NCI-H128 (cell line): Measurements from ENCODE around the gene DSG4.

ENCODE experiments used
- DNase-seq: peaks from one replicate; lab custom pipeline; 2025; ENCODE audit not compliant: unreplicated experiment; lab: John Stamatoyannopoulos, UW

DSG4 gene

DNA sequence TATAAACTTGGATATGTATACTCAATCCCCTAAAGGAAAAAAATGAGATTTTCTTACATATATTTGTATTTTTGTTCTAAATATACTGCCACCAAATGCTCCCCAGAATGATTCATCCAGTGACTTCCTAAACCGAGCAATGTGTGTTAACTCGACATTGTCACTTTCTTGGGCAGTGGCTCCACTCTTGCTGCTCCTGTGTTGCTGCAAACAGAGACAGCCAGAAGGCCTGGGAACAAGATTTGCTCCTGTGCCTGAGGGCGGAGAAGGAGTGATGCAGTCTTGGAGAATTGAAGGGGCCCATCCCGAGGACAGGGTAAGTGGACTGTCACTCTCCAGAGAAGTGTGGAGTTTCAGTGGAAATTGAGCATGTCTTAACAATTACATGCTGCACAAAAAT lies 32.7 kb downstream of the DSG4 start:
- no peak for DNase-seq

DNA sequence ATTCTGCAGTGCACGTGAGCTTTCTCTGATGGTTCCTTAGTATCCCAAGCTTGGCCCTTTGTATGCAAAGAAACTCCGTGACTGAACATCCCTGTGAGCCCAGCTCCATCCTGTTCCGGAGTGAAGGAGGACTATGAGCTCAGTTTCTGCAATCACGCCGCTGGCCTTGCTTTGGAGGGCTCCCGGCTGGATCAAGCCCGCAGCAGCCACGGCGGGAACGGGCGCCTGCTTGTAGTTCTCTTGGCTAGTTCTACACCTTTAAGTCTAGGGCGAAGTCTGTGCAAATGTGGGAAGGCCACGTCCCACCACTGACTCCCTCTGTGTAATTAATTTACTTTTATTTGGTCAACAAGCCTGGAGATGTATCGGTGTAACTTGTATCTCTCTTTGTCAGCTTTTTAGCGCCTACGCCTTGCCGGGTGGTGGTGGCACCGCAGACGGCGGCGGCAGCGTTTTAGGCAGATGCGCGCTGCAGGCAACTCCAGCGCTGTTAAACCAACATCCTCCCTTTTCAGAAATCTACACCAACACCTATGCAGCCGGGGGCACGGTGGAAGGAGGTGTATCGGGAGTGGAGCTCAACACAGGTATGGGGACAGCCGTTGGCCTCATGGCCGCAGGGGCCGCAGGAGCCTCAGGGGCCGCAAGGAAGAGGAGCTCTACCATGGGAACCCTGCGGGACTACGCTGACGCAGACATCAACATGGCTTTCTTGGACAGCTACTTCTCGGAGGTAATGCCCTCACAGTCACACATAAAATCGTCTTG lies 34.3 kb downstream of the DSG4 start:
- DNase-seq, result no peak

DNA sequence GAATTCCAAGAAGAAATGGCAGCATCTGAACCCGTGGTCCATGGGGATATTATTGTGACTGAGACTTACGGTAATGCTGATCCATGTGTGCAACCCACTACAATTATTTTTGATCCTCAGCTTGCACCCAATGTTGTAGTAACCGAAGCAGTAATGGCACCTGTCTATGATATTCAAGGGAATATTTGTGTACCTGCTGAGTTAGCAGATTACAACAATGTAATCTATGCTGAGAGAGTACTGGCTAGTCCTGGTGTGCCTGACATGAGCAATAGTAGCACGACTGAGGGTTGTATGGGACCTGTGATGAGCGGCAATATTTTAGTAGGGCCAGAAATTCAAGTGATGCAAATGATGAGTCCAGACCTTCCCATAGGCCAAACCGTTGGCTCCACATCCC lies 36.6 kb downstream of the DSG4 start:
- no peak for DNase-seq

DNA sequence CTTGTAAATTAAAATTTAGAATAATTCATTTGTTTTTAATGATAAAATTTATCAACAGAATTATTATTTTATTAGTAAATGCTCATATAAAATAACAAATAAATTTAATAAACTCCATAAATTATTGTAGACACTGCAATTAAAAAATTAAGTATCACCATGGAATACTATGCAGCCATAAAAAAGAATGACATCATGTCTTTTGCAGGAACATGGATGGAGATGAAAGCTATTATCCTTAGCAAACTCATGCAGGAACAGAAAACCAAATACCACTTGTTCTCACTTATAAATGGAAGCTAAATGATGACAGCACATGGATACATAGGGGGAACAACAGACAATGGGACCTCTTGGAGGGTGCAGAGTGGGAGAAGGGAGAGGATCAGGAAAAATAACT lies 41.3 kb downstream of the DSG4 start:
- DNase-seq, result no peak

DNA sequence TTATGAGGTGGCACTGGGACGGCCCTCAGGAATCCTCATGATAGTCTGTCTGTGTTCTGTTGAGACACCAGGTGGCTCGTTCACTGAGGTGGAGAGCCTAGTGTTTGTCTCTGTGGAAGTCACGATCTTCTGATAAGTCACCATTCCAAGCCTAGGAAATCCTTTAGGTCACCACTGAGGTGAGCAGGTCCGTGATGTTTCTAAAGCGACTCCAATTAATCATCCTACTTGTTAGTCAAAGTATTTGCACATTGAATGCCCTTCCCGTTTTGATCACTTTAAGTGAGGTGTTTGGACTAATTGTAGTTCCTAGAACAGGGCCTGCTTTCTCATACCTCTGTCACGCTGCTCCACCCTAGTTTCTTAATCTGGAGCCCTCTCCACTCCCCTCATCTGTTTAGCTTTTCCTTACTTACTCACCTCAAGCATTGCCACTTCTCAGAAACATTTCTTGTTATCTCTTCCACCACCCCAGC lies 42.9 kb downstream of the DSG4 start:
- no peak for DNase-seq

DNA sequence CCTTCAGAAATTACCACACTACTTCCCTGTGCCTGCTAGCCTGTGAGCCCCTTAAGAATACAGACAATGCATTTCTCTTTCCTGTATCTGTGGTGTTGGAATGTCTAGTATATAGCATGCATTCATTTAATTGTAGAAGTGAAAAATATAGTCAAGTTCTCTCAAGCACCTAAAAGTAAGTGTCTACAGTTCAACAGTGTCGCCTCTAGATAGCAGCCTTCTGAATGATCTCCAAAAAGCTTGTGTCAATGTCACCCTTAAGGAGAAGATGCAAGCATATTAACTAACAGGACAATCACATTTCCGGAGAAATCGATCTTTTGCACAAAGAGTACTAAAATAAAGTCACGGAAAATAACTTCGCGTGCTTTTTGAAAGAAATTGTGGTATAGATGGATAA lies 43.5 kb downstream of the DSG4 start:
- no peak for DNase-seq

DNA sequence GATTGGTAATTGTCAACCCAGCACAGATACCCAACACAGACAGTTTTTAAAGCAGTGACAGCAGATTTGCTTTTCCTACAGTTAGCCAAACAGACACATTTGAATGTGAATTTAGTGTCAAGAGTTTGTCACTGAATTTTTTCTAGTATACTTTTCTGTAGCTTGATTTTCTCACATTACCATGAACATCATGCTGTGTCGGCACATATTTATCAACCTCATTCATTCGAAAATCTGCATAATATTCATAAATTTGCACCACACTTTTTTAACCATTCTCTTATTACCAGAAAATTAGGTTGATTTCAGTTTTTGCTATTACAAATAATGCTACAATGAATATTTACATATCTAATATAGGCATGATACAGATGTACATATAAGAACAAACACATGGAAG lies 43.9 kb downstream of the DSG4 start:
- no peak for DNase-seq

DNA sequence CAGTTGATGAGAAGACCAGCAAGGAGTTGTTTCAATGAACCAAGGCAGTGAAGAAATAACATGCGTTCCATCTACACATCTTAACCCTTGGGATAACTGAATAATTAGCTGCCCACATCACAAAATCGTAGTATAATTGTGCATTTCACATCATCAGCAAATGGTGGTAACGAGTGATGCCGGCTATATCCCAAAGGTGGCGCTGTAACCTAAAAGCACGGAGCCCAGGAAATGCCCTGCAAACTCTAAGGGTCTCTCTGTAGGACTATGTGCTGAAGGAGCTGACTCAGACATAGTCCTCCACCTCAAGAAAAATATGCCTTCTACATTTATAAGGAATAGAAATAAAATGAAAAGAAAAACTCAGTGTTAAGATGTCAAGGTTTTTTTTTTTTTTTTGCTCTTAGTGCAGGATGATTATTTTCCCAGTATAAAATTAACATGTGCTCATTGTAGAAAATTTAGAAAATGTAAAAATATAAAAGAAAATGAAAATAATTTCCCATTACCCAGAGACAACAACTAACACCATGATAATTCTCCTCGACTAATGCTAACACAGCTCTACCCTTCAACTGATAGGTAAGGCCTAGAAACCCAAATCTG lies 47.9 kb downstream of the DSG4 start:
- DNase-seq, result peak; percentile 12

DNA sequence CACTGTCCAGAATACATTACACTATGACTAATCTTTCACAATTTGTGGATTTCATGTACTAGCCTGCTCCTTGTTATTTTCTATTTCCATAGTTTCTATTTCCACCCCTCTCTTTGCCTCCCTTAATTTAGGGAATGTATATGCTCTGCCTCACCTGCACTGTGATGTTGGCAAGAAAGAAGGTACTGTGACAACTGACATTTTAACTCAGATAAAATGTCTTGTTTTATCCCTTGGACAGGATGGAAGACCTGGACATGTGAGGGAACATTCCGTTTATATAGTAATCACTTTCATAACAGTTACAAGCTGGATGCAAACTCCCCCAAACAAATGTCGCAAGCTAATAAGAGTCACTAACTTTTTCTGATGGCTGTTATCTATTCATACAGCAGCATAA lies 49.4 kb downstream of the DSG4 start:
- DNase-seq, result no peak

DNA sequence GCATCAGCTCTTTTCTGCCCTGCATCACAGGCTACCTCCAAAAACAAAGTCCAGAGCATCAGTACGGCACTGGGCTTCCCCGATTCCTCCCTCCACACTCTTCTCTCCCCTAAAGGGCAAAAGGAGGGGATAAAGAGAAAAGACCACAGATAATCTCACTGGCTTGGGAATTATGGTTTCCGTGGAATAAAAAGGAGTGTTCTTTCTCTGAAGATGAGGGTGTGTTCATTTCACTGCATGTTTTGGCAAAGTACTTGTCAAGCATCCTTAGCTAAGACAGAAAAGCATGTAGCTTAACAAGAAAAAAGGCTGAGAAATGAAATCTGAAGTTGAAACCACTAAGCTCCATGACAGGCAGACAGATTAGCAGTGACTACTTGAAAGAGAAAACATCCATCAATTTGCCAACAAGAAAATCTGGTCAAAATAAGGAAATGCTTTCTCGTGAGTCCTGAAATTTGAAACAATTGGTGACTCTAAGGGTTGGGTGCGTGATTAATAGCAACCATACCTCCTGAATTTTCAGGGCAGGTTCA lies 50.4 kb downstream of the DSG4 start:
- DNase-seq, result no peak

DNA sequence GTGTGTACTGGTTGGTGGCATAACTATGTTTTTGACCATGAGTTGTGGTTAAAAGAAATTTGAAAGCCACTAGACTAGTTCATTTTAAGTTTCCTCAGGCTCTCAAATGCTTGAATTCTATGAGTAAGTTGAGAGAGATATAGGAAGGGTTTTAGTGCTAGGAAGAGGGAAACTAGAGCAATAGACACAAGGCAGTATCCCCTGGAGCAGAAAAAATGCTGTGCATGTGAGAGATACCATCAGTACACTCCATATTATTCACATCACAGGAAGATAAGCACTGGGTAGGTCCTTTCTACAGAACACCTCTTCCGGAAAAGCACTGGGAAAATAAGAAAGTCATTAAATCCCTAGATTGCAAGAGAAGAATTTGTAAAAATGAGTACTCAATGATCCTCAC lies 51.6 kb downstream of the DSG4 start:
- DNase-seq, result no peak

DNA sequence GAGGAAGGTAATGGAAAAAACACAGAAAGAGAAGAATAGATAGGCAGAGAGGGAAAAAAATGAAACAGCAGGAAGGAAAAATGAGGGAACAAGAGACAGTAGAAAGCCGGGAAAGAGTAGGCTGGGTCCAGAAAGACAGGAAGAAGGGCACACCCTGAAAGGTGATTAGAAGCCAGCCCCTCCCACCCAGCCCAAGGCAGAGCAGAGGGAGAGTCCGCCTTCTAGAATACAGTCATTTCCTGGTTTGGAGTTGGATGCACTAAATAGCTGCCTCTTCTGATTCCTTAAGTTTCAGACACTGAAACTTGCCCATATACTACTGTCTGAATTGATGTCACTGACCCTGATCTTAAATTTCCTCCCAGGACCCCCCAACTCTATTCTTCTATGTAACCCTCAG lies 53.0 kb downstream of the DSG4 start:
- DNase-seq, result no peak

DNA sequence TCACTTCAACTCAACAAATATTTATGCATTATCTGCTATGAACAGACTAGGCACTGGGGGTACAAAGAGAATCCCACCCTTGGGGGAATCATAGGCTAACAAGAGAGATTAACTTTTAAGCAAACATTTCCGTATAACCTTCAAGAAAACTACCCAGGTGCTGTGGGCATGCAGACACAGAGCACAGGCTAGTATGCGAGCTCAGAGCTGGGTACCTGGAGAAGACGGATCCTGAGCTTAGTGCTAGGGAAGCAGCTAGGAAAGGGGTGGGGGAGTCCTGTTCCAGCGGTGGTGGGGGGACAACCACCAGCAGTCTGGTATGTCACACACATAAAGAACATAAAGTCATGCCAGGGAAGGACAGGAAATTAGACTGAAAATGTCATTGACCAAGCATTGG lies 53.5 kb downstream of the DSG4 start:
- DNase-seq, result no peak

DNA sequence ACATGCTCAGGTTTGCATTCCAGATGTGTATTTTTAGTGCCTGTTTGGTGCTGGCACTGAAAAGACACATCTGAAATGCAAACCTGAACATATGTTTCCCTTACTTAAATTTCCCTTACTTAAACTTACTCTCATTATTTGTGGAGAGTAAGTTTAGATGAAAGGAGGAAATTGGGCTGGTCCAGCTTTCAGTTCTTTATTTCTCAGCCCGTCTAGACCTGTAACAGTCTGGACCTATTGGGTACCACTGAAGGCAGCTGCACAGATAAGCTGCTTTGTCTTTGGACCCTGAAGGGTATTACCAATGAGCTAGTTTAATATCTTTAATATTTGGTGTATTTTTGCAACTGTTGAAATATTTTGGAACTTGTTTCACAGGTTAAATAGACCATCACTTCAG lies 54.0 kb downstream of the DSG4 start:
- no peak for DNase-seq

DNA sequence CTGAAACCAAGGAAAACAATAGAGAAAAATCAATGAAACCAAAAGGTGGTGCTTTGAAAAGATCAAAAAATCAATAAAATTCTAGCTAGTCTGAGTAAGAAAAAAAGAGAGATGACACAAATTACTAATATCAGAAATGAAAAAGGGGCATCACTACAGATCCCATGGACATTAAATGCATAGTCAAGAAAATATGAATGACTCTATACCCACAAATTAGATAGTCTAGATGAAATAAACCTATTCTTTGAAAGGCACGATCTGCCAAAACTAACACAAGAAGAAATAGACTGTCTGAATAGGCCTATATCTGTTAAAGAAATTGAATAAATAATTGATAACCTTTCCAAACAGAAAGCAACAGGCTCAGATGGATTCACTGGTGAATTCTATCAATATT lies 55.7 kb downstream of the DSG4 start:
- DNase-seq, result no peak

DNA sequence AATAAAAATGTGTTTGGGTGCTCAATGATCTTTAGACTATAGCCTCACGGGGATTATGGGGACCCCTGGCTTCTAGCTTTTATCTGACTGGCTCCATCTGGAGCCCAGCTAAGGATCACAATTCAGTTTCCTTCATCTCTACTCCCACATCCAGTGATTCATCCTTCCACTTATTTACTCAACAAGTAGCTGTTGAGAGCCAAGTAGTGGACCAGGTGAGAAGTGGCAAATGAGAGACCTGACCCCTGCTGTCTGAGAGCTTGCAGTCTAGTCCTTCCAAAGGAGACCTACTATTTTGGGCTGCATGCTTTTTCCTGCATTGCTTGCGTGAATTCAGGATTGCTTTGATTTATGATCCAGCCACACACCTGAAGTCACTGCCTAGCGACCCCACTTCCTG lies 60.2 kb downstream of the DSG4 start:
- DNase-seq, result no peak

DNA sequence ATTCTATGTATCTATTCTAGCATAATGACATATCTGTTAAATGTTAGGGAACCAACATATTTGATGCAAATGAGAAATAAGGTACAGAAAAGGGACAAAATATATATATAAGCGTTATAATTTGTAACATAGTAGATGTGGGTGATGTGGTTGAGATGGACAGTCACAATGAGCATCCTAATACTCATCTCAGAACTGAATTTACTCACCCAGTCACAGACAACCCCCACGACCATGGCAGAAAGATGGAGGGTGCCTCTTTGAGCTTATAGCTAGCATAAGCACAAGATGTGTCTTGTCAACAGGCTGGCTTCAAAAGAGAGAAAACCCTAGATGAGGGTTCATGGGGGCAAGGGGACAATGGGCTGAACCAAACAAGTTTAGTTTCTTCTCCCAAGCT lies 61.8 kb downstream of the DSG4 start:
- DNase-seq, result no peak

DNA sequence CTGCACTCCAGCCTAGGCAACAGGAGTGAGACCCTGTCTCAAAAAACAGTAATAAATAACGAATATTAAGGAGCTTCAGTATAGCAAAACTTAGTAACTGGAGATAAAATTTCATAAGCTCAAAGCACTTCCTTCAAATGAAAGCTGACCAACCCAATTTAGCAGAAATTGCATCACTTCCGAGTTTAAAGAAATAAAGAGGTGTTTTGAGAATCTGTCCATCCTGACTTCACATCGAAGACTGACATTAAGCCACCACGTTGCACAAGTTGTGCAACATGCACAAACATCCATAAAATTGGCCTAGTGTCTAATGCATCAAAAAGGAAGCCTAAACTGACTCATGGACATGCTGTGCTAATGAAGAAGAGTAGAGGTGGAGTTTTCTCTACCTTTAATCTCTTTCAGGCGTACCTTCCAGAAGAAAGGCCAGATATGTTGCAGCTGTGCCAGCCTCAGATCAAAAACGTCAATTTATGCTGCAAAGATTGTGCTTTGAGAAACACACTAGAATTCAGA lies 63.3 kb downstream of the DSG4 start:
- no peak for DNase-seq

DNA sequence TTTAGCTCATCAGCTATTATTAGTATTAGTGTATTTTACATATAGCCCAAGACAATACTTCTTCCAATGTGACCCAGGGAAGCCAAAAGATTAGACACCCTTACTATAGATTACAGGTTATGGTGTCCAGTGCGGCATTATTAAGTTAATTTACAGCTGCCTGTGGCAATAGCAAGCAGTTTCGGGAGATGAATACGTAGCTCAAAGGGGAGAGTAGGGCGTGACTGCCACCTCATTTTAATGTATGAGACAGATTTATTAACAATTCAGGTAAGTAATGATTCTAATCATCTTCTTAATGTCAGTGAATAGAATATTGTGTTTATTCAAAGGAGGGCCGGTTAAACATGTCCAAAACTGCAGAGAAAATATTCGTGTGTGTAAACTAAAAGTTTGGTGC lies 64.2 kb downstream of the DSG4 start:
- DNase-seq, result no peak

DNA sequence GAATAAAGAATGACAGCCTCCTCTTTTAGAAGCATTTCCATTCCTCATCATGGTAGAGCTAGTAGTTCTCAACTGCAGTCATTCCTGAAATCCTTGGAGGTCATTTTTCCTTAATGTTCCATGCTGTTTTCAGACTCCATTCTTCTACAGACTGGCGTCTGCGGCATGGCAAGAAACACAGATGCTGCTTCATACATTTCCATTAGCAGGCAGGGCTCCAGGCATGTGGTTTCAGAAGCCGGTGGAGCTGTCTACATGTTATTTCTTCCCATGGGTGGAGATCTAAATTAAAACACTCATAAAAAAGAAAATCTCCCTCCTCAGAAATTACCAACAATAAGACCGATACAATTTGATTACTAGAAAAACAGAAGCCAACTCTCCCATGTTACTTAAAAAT lies 64.9 kb downstream of the DSG4 start:
- DNase-seq, result no peak

DNA sequence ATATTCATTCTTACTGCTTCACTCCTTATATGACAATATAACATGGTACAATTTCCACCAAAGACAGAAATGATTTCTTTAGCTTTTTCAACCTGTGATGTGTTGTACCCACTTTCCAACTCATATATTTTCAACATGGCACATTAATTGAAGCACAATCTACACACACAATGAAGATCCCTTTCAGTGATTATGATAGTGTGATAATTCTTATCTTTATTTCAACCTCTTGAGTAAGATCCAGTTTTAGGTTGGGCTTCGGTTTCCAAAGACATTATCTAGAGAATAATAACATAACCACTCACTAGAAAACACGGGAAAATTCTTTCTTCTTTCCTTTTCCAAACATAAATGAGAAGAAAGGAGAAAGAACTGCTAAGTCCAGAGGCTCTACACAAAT lies 67.6 kb downstream of the DSG4 start:
- no peak for DNase-seq

DNA sequence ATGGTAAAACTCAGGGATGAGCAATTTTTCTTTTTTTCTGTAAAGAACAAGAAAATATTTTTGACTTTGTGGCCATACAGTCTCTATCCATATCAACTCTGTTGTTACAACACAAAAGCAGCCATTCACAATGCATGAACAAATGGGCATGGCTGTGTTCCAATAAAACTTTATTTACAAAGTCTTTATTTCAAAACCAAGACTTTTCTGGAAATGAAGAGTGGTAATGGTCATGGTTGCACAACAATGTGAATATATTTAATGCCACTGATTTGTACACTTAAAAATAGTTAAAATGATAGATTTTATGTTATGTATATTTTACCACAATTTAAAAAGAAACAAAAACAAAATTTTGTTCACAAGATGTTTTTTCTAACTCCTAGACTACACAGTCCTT lies 69.3 kb downstream of the DSG4 start:
- no peak for DNase-seq
